Activated CD4-positive, alpha-beta T cell treated with anti-CD3 and anti-CD28 coated beads for 4 hours (primary cell): Measurements from ENCODE around the gene GDF2.

Source experiments
- DNase-seq, 2 donors: peaks; one replicate each; pipeline ENCODE4 v3.0.0-alpha.2; 2020

Gene GDF2

DNA sequence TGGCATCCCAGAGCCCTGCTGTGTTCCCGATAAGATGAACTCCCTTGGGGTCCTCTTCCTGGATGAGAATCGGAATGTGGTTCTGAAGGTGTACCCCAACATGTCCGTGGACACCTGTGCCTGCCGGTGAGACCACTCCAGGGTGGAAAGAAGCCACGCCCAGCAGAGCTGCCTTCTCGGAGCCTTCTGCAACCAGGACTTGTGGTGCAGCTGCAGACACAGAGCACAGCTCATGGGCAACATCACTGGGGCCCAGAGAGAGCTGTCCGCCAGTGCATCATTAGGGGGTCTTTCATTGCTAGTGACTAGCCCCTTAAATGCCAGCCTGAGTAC, 9.6 kb upstream of the GDF2 start:
- DNase-seq: no peak

DNA sequence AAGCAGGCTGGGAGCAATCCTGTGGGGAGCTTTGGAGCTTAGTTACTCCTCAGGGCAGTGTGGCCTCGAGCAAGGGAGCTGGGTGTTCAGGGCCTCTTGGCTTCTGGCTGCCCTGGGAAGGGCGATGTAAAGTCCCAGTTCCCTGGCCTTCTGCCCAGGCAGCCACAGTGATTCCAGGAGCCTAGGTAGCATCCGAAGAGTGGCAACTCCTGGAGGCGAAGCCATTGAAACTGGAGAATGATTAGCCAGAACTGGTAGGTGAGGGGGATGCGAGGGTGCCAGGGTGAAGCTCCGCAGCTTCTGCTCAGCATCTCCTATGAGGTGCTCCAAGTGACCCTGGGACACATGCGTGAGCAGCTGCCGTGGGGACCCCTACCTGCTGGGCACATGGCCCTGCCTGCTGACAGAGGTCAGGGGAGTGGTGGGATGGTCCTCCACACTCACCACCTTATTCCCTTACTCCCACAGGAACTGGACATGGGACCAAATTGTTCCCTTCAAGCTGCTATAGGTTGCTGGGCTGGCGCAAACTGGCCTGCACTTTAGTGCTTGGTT, 7.8 kb upstream of the GDF2 start:
- DNase-seq: no peak

DNA sequence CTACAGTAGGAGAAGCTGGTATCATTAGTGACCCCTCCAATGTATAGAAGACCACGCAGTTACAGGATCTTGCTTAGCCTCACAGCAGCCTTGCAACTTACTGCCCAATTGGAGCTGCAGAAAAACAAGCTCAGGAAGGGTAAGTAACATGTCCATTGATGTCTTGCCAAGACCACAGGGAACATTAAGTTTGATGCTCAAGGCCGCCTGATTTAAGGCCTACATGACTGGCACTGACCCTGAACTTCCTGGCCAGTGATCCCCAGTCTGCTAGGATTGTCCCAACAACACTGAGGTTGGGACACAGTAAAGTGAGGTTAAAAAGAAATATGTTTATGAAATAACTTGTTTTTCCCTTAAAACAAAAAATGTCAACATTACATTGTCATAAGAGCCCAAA, 6.8 kb upstream of the GDF2 start:
- DNase-seq: no peak

DNA sequence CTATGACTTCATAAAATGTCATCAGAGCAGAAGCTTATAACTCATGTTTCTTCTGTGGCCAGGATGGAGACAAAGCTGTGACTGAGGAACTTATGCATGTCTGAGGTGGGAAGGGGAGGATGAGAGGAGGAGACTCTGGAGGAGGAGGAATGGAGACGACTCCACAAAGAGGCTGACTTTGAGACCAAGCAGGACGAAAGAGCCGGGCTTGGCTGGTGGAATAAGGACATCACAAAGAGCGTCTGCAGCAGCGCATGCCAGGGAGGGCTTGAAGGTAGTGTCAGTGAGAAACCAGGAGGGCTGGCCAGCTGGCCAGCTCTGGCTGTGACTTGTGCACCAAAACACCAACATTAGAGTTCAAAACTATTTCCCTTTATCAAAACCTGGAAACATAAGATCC, 6.1 kb upstream of the GDF2 start:
- no peak for DNase-seq

DNA sequence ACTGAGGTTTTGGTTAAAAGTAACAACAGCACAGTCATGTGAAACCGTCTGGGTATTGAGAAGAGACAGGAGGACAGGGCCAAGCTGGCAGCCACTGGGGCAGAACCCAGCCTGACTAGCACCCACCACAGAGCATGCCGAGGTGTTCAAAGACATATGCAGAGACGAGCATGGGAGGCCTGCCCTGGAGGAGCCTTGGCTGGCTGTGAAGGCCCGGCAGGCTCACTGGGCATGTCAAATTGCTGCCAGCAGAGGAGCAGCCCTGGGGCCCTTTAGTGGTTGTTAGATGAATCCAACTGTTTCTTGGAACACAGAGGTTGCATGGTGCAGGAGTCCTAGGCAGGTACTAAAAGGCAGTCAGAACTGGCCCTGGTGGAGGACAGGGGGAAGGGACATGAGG, 5.0 kb upstream of the GDF2 start:
- no peak for DNase-seq

DNA sequence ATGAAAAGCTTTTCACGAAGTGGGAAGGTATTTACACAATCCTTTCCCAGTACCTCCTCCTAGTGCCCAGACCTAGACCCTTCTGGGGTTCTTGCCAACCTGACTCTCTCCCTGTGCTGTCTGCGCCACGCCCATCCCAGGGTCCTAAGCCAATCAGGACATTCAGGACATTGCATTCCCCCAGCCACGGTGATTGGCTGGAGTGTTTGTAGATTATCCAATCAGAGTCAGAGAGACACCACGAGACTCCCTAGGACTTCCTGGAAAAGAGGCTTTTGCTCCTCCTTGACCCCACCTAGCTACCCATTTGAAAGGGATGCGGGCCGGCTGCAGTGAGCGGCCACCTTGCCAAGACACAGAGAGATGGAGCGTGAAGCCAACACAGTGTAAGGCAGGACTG, 3.5 kb upstream of the GDF2 start:
- DNase-seq: no peak

DNA sequence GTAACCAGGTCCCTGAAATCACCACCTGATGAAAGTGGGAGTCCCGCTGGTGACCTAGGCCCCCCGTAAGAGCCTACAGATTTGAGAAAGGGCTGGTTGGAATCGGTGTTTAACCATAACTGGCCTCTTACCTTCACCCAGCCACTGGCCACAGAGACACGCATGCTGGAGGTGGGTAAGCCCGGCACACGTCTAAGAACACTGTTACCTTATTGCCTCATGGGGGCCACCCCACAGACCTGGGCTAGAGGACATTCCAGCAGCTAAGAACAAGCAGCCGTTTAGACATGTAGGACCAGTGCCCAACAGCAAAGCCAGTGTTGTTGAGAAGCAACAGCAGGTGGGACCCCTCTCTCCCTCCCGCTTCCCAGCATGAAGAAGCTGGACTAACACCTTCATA, 2.5 kb upstream of the GDF2 start:
- DNase-seq: no peak

DNA sequence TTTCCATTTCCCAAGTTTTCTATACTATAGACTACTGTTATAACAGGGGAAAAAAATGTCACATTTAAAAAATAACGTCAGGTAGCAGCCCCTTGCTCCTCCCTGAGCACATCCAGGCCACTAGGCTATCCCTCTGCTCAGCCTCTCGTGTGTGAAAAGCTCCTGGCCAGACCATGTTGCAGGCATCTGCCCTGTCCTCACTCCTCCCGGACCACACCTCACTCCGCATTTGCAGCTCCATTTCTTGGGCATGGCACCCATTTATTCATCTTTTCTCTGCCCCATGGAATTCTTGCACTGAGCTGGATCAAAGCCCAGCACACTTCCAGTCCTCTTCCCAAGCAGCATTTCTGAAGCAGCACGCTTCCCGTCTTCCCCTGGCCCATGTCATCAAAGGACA, 1.4 kb upstream of the GDF2 start:
- DNase-seq: no peak

DNA sequence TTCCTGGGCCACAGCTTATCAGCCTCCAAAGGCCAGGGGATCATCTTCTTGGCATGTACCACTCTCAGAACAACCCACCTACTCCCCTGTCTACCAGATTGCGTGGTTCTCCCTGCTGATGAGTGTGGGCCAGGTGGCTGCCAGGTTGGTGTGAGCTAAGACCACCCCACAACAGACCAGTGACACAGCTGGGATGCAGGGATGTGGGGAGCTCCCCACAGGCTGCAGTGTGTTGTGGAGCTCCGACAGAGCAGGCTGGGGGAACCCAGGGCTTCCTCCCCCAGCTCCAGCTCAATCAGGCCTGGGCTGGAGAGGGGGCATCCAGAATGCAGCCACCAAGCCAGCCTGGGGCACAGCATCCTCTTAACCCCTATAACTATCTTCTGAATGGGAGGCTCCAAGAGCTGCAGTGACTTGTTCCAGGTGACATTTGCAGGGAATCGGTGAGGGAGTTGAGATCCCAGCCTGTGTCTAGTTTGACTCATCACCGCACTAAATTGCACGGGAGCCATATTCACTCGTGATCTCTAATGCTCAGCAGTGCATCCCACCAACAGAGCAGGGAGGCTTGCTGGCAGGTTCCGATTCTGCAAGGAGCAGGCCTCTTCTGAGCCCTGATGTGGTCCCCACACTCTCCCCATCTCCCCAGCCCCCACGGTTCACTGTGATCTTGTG, 596 bp upstream of the GDF2 start:
- DNase-seq: no peak

DNA sequence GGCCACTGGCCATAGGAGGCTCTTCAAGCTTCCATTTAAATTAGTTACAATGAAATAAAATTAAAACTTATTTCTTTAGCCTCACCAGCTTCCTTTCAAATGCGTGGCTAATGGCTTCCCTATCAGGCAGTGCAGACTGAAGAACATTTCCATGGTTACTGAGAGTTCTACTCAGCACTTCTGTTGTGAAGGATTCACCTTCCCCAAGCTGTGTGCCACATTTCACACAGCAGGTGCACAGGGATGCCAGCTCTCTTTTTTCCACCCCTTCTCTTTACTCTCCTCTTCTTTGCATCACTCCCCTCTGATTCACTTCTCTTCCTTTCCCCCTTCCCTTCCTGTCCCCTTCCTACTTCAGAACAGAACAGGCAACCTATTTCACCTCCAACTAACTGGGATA, 833 bp downstream of the GDF2 start:
- DNase-seq: no peak

DNA sequence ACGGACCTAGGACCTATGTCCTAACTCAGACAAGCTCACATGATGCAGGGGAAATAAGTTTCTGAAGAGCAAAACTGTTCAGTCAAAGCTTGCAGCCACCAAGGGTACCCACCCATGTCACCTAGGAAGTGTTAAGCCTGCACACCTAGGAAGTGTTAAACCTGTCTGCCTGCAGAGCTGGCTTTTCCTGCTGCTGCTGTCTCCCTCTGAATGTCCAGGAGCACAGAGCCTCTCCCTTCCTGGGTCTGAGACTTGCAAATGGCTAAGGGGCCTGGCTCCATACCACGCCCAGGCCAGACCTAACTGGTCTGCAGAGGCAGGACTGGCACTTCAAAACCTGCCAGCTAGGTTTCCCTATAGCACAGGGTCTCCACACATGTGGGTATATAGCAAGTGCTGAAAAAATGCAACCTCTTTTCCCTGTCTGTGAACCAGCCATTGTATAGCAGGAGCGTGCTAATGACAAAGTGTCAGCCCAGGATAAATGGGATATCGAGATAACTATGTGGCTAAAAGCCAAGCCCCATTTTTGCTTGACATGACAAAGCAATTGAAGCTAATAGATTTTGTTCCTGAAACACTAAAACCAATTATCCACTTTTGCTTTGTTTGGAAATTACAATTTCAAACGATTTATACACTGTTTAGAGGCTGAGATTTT, 1.5 kb downstream of the GDF2 start:
- no peak for DNase-seq

DNA sequence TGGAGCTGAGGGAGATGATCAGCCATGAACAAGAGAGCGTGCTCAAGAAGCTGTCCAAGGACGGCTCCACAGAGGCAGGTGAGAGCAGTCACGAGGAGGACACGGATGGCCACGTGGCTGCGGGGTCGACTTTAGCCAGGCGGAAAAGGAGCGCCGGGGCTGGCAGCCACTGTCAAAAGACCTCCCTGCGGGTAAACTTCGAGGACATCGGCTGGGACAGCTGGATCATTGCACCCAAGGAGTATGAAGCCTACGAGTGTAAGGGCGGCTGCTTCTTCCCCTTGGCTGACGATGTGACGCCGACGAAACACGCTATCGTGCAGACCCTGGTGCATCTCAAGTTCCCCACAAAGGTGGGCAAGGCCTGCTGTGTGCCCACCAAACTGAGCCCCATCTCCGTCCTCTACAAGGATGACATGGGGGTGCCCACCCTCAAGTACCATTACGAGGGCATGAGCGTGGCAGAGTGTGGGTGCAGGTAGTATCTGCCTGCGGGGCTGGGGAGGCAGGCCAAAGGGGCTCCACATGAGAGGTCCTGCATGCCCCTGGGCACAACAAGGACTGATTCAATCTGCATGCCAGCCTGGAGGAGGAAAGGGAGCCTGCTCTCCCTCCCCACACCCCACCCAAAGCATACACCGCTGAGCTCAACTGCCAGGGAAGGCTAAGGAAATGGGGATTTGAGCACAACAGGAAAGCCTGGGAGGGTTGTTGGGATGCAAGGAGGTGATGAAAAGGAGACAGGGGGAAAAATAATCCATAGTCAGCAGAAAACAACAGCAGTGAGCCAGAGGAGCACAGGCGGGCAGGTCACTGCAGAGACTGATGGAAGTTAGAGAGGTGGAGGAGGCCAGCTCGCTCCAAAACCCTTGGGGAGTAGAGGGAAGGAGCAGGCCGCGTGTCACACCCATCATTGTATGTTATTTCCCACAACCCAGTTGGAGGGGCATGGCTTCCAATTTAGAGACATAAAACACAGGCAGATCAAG, 3.3 kb downstream of the GDF2 start:
- DNase-seq: no peak

DNA sequence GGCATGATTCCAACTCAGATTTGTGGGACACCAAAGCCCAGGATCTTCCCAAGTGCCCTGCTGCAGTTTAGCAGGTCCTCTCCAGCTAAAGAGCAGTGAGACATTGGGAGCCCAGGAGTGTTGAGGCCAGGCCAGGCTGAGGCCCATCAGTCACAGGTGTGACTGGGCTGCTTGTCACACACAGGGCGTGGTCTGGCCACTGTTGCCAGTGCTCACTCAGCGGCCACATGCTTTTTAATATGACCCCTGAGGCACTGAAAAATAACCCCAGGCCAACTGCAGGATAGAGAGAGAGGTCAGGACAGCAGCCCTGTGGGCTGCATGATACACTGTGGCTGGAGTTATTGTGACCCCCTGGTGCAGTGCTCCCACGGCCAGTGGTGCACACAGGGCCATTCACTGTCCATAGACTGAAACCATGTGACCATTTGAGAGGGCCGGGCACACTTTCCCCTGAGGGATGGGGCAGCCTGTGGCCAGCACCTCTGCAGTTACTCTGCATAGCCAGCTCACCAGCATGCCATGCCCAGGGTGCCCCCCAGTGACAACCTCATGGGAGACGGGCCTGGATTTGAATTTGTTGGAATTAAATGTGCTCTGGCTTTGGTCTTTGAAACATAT, 4.2 kb downstream of the GDF2 start:
- DNase-seq: no peak

DNA sequence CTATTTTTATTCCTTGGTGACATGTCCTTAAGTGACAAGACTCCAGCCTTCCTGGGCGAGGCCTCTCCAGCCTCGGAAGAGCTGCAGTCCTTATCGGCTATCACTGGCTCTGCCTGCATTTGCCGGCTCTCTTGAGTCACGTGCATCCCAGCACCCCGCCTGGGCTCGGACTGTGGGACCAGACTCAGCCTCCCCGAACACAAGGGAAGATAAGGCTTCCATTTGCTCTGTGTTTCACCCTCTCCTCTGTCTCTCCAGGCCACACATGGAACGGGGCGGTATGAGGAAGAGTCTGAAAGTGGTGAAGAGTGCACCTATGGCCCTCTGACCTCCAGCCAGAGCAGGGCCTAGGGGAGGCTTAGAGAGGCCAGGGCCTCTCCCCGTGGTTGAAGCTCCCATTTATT, 4.7 kb downstream of the GDF2 start:
- DNase-seq: no peak

DNA sequence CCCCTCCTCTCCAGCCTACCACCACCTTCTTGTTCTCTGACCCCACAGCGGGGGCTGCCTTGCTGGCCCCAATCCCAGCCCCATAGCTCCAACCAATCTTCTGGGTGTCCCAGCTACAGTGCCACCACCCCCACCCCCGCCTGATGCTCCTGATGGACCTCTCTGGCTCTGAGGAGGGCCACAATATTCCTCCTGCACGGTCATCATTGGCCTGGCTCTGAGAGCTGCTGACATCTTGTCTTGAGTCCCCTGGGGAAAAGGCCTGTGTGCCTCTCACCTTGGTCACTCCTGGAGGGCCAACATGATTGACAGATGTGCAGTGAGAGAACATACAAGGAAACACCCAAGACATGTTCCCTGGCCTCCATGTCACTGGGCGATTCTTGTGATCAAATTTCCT, 7.6 kb downstream of the GDF2 start:
- DNase-seq: no peak

DNA sequence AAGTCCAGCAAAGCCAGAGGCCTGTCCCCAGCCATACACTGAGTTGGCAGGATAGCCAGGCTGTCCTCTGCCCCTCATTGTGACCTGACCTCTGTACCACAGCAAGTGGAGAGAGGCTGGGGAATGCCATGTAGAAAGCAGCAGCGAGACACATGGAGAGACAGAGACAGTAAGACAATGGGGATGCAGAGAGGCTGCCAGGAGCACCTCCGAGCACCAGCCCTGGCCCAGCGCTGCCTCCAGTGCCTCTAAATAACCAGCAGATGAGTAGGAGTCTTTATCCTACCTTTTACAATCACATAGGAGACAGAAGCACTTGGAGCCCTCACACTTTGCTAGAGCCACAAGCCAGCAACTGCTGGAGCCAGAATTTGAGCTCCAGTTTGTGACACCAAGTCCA, 8.1 kb downstream of the GDF2 start:
- no peak for DNase-seq

DNA sequence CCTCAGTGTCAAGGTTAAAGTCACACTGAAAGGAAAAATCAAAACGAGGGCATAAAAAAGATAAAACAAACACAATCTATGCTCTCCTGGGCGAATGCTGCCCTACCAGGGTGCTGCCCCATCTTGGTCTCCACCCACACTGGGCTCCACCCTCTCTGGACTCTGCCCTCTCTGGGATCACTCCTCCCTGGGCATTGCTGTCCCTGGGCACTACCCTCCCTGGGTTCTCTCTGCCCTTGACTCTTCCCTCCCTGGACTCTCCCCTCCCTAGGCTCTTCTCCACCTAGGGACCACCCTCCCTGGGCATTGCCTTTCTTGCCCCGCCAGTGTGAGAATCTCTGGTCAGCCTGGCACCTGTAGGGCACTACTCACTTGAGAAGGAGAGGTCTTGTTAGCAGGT, 8.6 kb downstream of the GDF2 start:
- DNase-seq: no peak

DNA sequence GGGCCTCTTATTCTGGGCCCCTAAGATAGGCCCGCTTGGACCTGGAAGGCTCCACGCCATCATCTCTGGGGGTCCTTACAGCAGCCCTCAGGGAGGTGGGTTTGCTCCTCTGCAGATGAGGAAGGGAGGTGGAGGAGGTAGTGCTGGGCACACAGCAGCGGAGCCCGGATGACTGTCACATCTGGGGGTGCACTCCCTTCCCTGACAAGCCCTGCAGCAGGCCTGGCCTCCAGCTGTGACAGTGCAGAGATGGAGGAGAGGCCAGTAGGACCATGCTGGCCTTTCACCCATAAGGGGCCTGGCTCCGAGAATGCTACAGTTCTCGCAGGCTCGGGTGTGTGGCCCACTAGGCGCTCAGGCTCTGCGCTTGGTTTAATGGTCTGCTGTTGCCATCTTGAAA, 9.2 kb downstream of the GDF2 start:
- DNase-seq: no peak

DNA sequence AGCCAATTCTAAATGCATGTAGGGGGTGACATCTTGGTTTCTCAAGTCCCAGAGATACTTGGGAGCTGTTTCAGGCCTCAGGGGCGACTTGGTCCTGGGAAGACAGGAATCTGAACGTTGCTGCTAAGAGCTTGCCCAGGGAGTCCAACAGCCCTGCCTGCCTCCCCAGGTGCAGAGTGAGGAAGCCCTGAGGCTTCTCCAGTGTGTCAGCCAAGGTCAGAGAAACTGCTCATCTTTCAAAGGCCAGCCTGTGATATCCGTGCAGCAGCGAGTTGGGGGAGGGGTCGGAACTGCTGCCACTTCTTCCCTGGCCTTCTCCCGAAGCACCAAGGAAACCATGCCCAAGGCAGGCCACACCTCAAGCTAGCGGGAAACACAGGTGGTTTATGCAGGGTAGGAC, 9.7 kb downstream of the GDF2 start:
- no peak for DNase-seq

DNA sequence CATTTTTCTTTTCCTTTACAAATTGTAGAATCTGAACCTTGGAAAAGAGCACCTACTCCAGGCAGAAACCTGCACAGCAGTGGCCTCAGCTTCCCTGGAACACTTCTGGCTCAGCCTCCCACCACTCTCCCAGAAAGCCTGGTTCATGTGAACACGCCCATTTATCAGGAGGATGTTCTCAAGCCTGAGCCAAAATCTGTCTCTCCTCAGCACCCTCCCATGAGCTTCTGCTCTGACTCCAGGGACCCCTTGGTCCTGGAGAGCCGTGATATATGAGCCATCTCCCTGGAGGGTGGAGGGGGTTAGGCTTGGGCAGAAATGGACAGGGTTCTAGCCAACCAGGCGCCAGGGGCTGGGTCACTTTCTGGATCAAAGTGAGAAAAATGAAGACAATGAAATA, 10.1 kb downstream of the GDF2 start:
- DNase-seq: no peak

DNA sequence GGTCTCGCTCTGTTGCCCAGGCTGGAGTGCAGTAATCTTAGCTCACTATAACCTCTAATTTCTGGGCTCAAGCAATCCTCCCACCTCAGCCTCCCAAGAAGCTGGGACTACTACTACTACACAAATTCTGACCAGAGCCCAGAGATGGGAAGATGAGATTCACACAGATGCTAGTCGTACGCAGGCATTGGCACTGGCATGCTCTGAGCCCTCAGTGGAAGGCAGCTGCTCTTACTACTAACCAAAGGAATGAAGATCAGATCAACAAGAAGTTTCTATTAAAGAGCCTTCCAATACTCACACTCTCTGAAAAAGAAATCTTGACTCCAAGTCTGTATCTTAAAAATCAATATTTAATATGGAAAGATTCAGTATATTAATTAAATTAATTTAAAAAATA, 10.7 kb downstream of the GDF2 start:
- DNase-seq: no peak

DNA sequence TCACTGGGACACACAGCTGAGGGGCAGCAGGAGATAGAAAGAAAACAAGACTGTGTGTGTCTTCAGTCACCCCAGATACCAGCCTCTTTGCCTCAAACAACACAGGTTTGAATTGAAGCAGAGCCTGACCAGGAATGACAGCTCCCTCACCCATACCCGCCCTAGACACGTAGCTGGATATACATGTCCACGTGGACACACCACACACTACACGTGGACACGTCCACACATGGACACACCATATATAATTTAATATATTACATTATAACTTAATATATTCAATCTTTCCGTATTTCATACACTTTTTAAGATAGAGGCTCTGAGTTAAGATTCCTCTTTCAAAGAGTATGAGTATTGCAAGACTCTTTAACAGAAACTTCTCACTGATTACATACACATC, 11.3 kb downstream of the GDF2 start:
- no peak for DNase-seq
